ENCODE data around the gene EPDR1.

DNA sequence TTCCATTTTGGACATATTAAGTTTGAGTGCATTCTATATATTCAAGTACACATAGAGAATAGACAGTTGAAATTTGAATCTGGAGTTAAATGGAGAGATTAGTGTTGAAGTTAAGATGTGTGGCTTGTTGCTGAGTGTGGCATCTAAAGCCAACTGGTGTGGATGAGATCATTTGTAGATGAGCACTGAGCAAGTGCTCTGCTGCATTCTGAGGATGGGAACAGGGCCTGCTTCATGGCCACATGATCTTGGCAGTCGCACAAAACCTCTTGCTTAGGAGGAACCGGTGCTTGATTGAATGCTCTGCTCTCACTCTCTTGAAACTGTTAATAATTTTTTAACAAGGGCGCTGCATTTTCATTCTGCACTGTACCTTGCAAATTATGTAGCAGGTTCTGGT is 62.0 kb downstream of the EPDR1 start:
- no peak for TF ChIP-seq TAF1 (conservative IDR thresholded peaks at IDR 0.05)
- no peak for TF ChIP-seq YY1 (IDR thresholded peaks at IDR 0.05)
- TF ChIP-seq NR2F2 (IDR thresholded peaks at IDR 0.05) = no peak
- TF ChIP-seq, protein P1, sequence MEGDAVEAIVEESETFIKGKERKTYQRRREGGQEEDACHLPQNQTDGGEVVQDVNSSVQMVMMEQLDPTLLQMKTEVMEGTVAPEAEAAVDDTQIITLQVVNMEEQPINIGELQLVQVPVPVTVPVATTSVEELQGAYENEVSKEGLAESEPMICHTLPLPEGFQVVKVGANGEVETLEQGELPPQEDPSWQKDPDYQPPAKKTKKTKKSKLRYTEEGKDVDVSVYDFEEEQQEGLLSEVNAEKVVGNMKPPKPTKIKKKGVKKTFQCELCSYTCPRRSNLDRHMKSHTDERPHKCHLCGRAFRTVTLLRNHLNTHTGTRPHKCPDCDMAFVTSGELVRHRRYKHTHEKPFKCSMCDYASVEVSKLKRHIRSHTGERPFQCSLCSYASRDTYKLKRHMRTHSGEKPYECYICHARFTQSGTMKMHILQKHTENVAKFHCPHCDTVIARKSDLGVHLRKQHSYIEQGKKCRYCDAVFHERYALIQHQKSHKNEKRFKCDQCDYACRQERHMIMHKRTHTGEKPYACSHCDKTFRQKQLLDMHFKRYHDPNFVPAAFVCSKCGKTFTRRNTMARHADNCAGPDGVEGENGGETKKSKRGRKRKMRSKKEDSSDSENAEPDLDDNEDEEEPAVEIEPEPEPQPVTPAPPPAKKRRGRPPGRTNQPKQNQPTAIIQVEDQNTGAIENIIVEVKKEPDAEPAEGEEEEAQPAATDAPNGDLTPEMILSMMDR (IDR thresholded peaks at IDR 0.05; ENCODE audit: low read depth, low read length, missing input control) = no peak
- TF ChIP-seq MAX (IDR thresholded peaks at IDR 0.05) = no peak
- TF ChIP-seq JUND (IDR thresholded peaks at IDR 0.05) = no peak
- no peak for TF ChIP-seq RAD21 (IDR thresholded peaks at IDR 0.05)
